ENCODE measurements around the gene EYA3. TPM values are rescaled to one million over a fixed set of nuclear protein-coding genes. Genes with fewer than 3 reads are reported as not detected.

Gene EYA3
- total RNA-seq, 1 donor = 26.3 TPM

DNA sequence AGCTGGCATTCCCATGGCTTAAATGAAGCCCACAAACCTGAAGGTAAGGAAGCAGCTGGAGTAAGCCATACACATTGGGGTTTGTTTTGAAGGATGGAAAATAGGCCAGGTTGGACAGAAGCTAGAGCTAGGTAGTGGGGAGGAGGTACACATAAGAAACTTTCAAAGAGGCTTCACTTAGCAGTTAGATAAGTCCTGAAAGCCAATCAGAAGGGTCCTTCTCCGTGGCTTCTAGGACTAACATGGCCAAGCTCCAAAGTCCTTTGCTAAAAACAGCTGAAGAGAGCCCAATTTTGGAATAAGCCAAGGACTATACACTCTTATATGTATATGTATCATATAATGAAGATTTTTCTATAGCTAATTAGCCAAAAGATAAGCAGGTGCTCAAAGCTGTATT is 1.8 kb downstream of the EYA3 start:
- no peak for DNase-seq (ENCODE audit: low read depth)
- no peak overlapping the region for H3K4me3 ChIP-seq (ENCODE audit: low read depth, low read length)
- TF ChIP-seq, protein P1, sequence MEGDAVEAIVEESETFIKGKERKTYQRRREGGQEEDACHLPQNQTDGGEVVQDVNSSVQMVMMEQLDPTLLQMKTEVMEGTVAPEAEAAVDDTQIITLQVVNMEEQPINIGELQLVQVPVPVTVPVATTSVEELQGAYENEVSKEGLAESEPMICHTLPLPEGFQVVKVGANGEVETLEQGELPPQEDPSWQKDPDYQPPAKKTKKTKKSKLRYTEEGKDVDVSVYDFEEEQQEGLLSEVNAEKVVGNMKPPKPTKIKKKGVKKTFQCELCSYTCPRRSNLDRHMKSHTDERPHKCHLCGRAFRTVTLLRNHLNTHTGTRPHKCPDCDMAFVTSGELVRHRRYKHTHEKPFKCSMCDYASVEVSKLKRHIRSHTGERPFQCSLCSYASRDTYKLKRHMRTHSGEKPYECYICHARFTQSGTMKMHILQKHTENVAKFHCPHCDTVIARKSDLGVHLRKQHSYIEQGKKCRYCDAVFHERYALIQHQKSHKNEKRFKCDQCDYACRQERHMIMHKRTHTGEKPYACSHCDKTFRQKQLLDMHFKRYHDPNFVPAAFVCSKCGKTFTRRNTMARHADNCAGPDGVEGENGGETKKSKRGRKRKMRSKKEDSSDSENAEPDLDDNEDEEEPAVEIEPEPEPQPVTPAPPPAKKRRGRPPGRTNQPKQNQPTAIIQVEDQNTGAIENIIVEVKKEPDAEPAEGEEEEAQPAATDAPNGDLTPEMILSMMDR (IDR thresholded peaks at IDR 0.05; ENCODE audit: insufficient read depth, low read depth, low read length) = no peak

DNA sequence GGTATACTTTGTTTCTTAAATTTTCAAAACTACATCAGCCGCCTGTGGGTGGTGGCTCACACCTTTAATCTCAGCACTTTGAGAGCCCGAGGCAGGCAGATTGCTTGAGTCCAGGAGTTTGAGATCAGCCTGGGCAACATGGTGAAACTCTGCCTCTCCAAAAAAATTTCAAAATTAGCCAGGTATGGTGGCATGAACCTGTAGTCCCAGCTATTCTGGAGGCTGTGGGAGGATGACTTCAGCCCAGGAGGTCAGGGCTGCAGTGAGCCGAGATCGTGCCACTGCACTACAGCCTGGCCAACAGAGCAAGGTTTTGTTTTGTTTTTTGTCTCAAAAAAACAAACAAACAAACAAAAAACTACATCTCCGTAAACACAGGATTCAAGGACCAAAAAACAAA is 3.3 kb downstream of the EYA3 start:
- TF ChIP-seq, protein P1 (IDR thresholded peaks at IDR 0.05; ENCODE audit: insufficient read depth, low read depth, low read length) = no peak
- DNase-seq (ENCODE audit: low read depth) = no peak
- H3K4me3 ChIP-seq (ENCODE audit: low read depth, low read length) = no peak overlapping the region

DNA sequence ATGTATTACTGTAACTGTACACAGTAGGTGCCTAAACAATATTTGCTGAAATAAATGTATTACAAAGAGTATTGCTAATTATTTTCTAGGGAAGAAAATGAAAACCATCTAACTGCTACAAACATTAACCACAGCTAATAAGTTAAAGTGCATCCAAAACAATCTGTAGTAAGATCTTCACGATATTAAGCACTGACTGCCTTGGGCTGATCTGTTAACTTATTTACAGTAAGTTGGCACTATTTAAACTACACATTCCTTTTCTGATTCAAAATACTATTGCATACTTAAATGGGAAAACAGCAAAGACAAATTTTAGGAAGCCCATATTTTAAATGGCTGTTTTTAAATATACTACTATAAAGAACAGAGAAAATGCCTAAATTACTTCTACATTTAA is 4.5 kb downstream of the EYA3 start:
- TF ChIP-seq, protein P1 (IDR thresholded peaks at IDR 0.05; ENCODE audit: insufficient read depth, low read depth, low read length) = no peak
- H3K4me3 ChIP-seq (ENCODE audit: low read depth, low read length) = no peak overlapping the region
- no peak for DNase-seq (ENCODE audit: low read depth)

DNA sequence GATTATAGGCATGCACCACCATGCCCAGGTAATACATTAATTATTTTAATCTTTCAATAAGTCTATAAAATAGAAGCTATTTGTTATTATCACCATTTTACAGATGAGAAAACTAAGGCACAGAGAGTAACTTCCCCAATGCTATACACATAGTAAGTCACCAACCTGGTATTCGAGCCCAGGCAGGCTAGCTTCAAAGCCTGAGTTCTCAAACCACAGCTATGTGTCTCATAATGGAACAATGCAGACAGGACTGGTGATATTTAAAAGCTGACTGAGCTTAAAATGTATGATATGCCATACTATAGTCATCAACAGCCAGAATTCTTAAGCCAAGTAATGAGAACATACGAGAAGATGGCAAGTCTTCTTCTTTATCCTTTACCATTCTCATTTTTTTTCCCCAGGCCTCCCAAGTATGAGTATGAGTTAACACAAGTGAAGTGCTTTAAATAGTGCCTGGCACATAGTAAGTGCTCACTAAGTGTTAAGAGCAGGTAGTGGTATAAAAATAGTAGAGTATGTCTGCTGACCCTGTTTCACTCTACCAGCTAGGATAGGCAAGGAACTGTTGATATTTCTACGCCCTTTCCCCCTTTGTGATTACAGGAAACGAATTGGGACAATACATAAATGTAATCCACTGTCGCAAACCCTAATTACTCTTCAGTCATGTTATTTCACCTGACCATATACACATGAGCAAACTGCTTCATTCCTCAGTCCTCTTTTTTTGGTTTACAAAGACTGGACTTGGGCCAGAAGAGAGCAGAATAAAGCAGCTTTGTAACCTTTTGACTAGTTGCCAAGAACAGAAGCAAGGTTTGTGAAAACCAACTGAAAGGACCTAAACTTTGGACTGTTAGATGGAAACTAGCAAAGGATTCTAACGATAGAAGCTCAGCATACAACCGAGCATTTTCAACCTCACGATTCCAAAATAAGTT is 9.5 kb downstream of the EYA3 start:
- TF ChIP-seq, protein P1 (IDR thresholded peaks at IDR 0.05; ENCODE audit: insufficient read depth, low read depth, low read length) = no peak
- H3K4me3 ChIP-seq (ENCODE audit: low read depth, low read length) = no peak overlapping the region
- DNase-seq (ENCODE audit: low read depth) = no peak

DNA sequence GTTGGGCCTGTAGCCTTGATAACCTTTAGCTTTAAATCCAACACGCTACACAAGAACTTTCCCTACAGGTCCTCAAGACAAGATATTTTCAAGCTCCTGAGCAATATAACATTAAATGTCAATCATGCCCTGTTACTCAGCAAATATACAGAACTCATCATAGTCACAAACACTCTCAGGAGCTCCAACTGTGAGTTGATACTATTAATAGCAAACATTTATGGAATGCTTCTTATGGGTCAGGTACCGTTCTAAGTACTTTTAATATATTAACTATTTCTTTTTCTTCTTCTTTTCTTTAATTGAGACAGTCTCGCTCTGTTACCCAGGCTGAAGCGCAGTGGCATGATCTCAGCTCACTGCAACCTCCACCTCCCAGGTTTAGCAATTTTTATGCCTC is 10.1 kb downstream of the EYA3 start:
- H3K4me3 ChIP-seq (ENCODE audit: low read depth, low read length) = no peak overlapping the region
- TF ChIP-seq, protein P1 (IDR thresholded peaks at IDR 0.05; ENCODE audit: insufficient read depth, low read depth, low read length) = no peak
- DNase-seq (ENCODE audit: low read depth) = no peak

DNA sequence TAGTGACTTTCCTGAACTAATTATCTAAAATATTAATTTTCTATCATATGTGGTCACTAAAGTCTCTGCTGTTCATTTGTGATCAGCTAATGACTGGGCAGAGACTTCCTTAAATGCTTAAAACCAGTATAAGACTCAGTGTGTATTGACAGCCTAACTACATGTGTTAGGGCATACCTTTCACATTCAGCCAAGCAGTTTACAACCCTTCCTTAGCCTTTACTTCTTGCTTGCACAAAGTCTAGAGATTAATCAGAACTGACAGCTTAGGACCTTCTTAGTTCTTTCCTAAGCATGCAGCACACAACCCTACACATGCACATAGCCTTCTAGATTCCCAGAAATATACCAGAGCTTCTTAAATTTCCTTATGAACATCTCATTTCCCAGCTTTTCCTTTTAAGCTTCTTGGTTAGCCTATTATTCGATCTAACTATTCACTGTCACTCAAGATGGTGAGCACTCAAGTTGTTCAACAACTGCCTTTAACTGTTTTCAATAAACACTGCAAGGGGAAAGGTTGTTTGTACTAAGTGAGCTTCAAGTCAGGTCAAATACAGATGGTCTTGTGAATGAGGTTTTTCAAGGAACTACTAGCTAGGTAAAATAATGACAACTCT is 13.4 kb downstream of the EYA3 start:
- TF ChIP-seq, protein P1 (IDR thresholded peaks at IDR 0.05; ENCODE audit: insufficient read depth, low read depth, low read length) = no peak
- DNase-seq (ENCODE audit: low read depth) = no peak
- no peak overlapping the region for H3K4me3 ChIP-seq (ENCODE audit: low read depth, low read length)
